ENCODE measurements around the gene ITGA1. TPM values are rescaled to one million over a fixed set of nuclear protein-coding genes. Genes with fewer than 3 reads are reported as not detected.

Gene ITGA1
- total RNA-seq, 1 donor from 2014 or later: 49.4 TPM

GRCh38 chr5:52998552-52999313 is 211.0 kb downstream of the ITGA1 start:
- DNase-seq: no peak

DNA sequence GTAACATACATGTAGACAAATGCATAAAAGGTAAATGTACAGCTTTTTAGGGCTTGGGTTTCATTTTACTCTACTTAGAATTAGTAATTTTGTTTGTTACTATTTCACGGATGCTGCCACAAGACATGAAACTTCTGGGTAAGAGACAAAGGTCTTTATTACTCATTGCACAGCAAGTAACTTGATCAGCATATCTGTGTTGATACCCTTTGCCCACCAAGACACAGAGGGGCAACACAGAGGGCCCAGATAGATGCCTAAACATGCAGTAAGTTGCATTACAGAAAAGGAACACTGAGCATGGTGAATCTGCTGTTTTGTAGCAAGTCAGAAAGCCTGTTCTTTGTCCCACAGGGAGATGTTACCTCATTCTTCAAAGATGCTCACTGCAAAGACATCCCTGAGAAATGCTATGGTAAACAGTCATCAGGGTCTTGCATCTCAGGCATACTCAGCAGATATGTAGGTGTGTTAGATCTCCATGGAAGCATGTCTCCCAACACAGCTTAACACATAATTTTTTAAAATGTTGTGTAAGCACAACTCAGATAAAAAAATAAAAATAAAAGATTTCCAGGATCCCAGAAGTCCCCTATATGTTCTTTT is 211.7 kb downstream of the ITGA1 start:
- no peak for DNase-seq

GRCh38 chr5:53001541-53001940 is 213.8 kb downstream of the ITGA1 start:
- DNase-seq: no peak

GRCh38 chr5:53002491-53002890 is 214.8 kb downstream of the ITGA1 start:
- no peak for DNase-seq

GRCh38 chr5:53003144-53003543 is 215.4 kb downstream of the ITGA1 start:
- DNase-seq: no peak

DNA sequence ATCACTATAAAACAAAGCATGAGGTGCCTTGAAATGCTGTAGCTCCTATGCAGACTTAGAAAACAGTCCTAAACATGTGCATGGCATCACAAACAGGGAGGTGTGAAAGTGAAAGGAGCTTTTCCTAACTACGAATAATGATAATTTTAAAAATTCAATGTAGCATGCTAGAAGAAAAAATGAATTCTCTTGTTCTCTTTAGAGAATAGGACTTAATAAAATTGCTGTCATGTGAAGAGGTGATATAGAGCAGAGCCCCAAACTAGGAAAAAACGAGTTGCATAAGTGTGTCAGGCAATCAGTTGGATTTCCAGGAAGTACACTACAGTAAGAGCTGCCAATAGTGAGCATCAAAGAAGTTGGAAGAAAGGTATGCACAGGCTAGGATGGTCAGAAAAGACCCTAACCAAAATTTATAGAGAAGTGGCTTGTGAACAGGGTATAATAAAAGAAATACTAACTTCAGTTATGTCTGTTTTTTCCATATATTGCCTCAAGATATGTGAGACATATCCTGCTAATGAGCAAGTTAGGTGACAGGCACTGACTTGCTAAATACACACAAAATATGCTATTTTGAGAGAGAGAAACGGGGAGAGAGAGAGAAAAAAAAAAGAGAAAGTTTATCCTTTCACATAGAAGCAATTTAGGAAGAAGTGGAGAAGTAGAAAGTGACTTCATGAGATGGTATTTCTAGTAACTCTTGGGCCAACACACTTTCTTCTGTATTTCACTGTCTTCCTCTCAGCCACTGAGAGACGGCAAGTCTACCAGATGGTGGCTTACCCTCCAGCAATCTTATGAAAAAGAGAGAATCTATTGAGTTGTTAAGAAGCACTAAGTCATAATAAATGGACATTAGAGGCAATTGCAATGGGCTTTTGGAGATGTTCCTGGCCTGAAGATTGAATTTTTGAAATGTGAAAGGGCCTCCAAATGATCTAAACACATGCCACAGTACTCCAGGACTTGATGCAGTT is 219.5 kb downstream of the ITGA1 start:
- DNase-seq: peak; percentile 14

- no peak for DNase-seq
These were observed 221.0 kb downstream of the ITGA1 start for GRCh38 chr5:53008751-53009150.

Small RNA genes within 50 kb of the gene (small RNA-seq; reads per million reads assigned to genes)
- gene B3GNTL1P1 (ENCODE audit: low replicate concordance): not detected

Other genes starting within 250 kb of the ITGA1 start
- gene PELO, start within 50 bp of the ITGA1 start, total RNA-seq: 23.8 TPM
- gene ITGA2, start 201.4 kb downstream of the ITGA1 start, total RNA-seq: 26.1 TPM

Data from tongue (tissue), 3 donors.